Esophagus muscularis mucosa (tissue), 4 donors: ENCODE results near the gene DPP7. TPM values are rescaled to one million over a fixed set of nuclear protein-coding genes. Genes with fewer than 3 reads are reported as not detected.

Experiments
- DNase-seq: peaks from one replicate; pipeline ENCODE4 v3.0.0-alpha.2; 2017; ENCODE audit errors: extremely low spot score
- H3K27ac ChIP-seq, 4 donors: fragments of 200-600 bp; sonication (generic); replicated peaks in 1 of 4; 1 replicate in 3 of 4; 2 replicates in 1 of 4; pipeline ENCODE4 v1.5.1; 2016 to 2019; ENCODE audit warnings: mild to moderate bottlenecking in 1 of 4
- H3K27me3 ChIP-seq, 4 donors: fragments of 200-600 bp; sonication (generic); one replicate each; pipeline versions ENCODE4 v1.5.1 to v1.6.0; 2016 to 2019
- H3K36me3 ChIP-seq, 4 donors: fragments of 200-600 bp; sonication (generic); one replicate each; pipeline ENCODE4 v1.5.1; 2016 to 2019
- H3K4me1 ChIP-seq, 4 donors: fragments of 200-600 bp; sonication (generic); one replicate each; pipeline ENCODE4 v1.5.1; 2016 to 2019
- H3K4me3 ChIP-seq, 4 donors: fragments of 200-600 bp; sonication (generic); 1 replicate in 2 of 4; 2 replicates in 2 of 4; pipeline ENCODE4 v1.5.1; 2016 to 2019; ENCODE audit warnings: mild to moderate bottlenecking in 4 of 4, moderate library complexity in 1 of 4
- H3K9me3 ChIP-seq, 4 donors: fragments of 200-600 bp; sonication (generic); 1 replicate in 3 of 4; 2 replicates in 1 of 4; pipeline ENCODE4 v1.5.1; 2016 to 2019
- EP300 ChIP-seq: sonication (generic); formaldehyde crosslinking; IDR thresholded peaks from one replicate; pipeline ENCODE4 v1.6.1; 2017; ENCODE audit warnings: antibody characterized with exemption
- POLR2A ChIP-seq: fragments of 450-650 bp; IDR thresholded peaks from one replicate; pipeline ENCODE4 v1.6.1; 2017; ENCODE audit warnings: antibody characterized with exemption, moderate library complexity, mild to moderate bottlenecking, low read depth
- POLR2AphosphoS5 ChIP-seq, 2 donors: sonication (generic); formaldehyde crosslinking; IDR thresholded peaks; one replicate each; pipeline ENCODE4 v1.6.1; 2017; ENCODE audit warnings: antibody characterized with exemption in 2 of 2
- WGBS: methylation state at CpG from one replicate; pipeline ENCODE4 v1.1.5; 2018; 5-methylcytosine and 5-hydroxymethylcytosine counted together
- intact Hi-C: fragments of 100-400 bp; cut with DNase I; formaldehyde crosslinking; loops from one replicate; pipeline ENCODE4 v1.15.1; 2023
- total RNA-seq, 4 donors: library from RNA; depleted of rRNA; stranded (reverse); fragments of >200 nt; gene quantifications; one replicate each; pipeline versions ENCODE4 v1.1.0 to v1.2.1, GENCODE V29; 2016
- TF ChIP-seq, protein P1 (sequence below), 3 experiments: fragments of 200-600 bp in 2 of 3; fragments of 450-650 bp in 1 of 3; sonication (generic) in 2 of 3; IDR thresholded peaks; one replicate each; pipeline ENCODE4 v1.5.1; 2017 to 2019; ENCODE audit warnings: antibody characterized with exemption in 3 of 3, mild to moderate bottlenecking in 2 of 3, moderate library complexity in 1 of 3

Gene DPP7
- total RNA-seq, 4 donors from 2014 or later, result 90.1 to 121 (median 104) TPM

DNA sequence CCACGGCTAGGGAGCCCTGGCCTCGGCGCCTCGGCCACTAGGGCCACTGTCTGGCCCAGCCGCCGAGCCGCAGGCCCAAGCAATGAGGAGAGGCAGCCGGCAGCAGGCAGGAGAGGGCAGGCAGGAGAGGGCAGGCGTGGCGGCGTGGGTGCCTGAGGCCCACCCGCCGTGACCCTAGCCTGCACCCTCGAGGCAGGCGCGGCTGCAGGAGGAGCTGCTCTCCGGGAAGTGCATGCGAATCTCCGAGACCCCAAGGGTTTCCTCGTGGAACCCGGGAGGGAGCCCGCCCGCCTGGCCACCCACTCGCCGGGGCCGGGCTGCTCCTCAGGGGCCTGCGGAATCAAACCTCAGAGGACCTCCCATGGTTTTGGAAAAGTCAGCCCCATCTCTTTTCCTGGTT is 33.7 kb upstream of the DPP7 start:
- H3K9me3 ChIP-seq, result no peaks in the 10 kb centered on the region
- no peak overlapping the region for H3K4me3 ChIP-seq
- H3K4me1 ChIP-seq, result no peaks in the 10 kb centered on the region
- DNase-seq, result no peak
- H3K27me3 ChIP-seq, result peaks cover 0 to 76% (median 9%) of the 10 kb centered on the region in 4 donors
- no CpG with 5 or more reads among the region's 27 CpGs for WGBS
- H3K27ac ChIP-seq, result no peak overlapping the region
- intact Hi-C loops, result no loop called here
- no peaks in the 10 kb centered on the region for H3K36me3 ChIP-seq
- TF ChIP-seq POLR2A (no peak), EP300 (no peak), POLR2AphosphoS5 (IDR thresholded peaks at IDR 0.05) (no peak)
- TF ChIP-seq, protein P1, sequence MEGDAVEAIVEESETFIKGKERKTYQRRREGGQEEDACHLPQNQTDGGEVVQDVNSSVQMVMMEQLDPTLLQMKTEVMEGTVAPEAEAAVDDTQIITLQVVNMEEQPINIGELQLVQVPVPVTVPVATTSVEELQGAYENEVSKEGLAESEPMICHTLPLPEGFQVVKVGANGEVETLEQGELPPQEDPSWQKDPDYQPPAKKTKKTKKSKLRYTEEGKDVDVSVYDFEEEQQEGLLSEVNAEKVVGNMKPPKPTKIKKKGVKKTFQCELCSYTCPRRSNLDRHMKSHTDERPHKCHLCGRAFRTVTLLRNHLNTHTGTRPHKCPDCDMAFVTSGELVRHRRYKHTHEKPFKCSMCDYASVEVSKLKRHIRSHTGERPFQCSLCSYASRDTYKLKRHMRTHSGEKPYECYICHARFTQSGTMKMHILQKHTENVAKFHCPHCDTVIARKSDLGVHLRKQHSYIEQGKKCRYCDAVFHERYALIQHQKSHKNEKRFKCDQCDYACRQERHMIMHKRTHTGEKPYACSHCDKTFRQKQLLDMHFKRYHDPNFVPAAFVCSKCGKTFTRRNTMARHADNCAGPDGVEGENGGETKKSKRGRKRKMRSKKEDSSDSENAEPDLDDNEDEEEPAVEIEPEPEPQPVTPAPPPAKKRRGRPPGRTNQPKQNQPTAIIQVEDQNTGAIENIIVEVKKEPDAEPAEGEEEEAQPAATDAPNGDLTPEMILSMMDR (IDR thresholded peaks at IDR 0.05), result no peak

- intact Hi-C loops, result no loop called here
- Histone ChIP-seq H3K36me3 (no peaks in the 10 kb centered on the region), H3K27me3 (peaks cover 0 to 80% (median 10%) of the 10 kb centered on the region in 4 donors), H3K27ac (no peak overlapping the region), H3K4me3 (no peak overlapping the region), H3K4me1 (no peaks in the 10 kb centered on the region), H3K9me3 (no peaks in the 10 kb centered on the region)
- DNase-seq, result no peak
- 27% methylated on average over 5 of the region's 24 CpGs for WGBS
- no peak for TF ChIP-seq POLR2A
- no peak for TF ChIP-seq POLR2AphosphoS5 (IDR thresholded peaks at IDR 0.05)
Measured at GRCh38 chr9:137147793-137148160, 33.2 kb upstream of the DPP7 start.

GRCh38 chr9:137147091-137147792 is 32.7 kb upstream of the DPP7 start:
- no peaks in the 10 kb centered on the region for H3K9me3 ChIP-seq
- peaks cover 0 to 86% (median 13%) of the 10 kb centered on the region in 4 donors for H3K27me3 ChIP-seq
- no peak overlapping the region for H3K27ac ChIP-seq
- H3K4me3 ChIP-seq, result no peak overlapping the region
- no peak for DNase-seq
- no peaks in the 10 kb centered on the region for H3K4me1 ChIP-seq
- intact Hi-C loops, result no loop called here
- TF ChIP-seq EP300 (no peak), POLR2A (no peak), POLR2AphosphoS5 (IDR thresholded peaks at IDR 0.05) (no peak)
- TF ChIP-seq, protein P1 (IDR thresholded peaks at IDR 0.05), result no peak
- 84% methylated on average over 23 of the region's 26 CpGs for WGBS
- no peaks in the 10 kb centered on the region for H3K36me3 ChIP-seq

DNA sequence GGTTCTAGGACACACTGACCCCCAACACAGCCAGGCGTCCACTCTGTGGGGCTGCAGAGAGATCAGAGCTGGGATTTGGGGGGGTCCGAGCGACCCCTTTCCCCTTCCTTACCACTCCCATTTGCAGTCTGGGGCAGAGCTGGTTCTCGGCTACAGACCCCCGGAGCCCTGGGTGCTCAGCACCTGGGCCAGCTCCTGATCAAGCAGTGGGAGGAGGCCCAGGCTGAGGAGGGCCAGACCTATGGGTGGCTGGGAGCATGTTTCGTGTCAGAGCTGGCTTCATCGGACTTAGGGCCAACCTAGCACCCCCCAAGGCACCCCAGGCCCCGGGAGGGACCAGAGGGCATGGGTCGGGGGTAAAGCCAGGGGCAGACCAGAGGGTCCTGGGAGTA is 32.0 kb upstream of the DPP7 start:
- H3K4me3 ChIP-seq, result no peak overlapping the region
- H3K4me1 ChIP-seq, result no peaks in the 10 kb centered on the region
- no peak for DNase-seq
- no peak overlapping the region for H3K27ac ChIP-seq
- 83% methylated on average over 5 of the region's 9 CpGs for WGBS
- no peaks in the 10 kb centered on the region for H3K36me3 ChIP-seq
- TF ChIP-seq POLR2A (no peak), POLR2AphosphoS5 (IDR thresholded peaks at IDR 0.05) (no peak), EP300 (no peak)
- TF ChIP-seq, protein P1 (IDR thresholded peaks at IDR 0.05), result no peak
- H3K9me3 ChIP-seq, result no peaks in the 10 kb centered on the region
- peaks cover 0 to 93% (median 19%) of the 10 kb centered on the region in 4 donors for H3K27me3 ChIP-seq
- intact Hi-C loops, result no loop called here

- DNase-seq, result no peak
- Histone ChIP-seq H3K4me3 (no peak overlapping the region), H3K36me3 (no peaks in the 10 kb centered on the region), H3K4me1 (no peaks in the 10 kb centered on the region), H3K9me3 (no peaks in the 10 kb centered on the region), H3K27ac (no peak overlapping the region), H3K27me3 (peaks cover 0 to 93% (median 25%) of the 10 kb centered on the region in 4 donors)
- TF ChIP-seq EP300, result no peak
- no peak for TF ChIP-seq POLR2A
- TF ChIP-seq, protein P1 (IDR thresholded peaks at IDR 0.05), result no peak
- TF ChIP-seq POLR2AphosphoS5 (IDR thresholded peaks at IDR 0.05), result no peak
- intact Hi-C loops, result no loop called here
- 51% methylated on average over 44 of the region's 49 CpGs for WGBS
Measured at GRCh38 chr9:137145731-137146526, 31.4 kb upstream of the DPP7 start.
